Measurements from ENCODE around the gene C11orf42.
"Not testable (repeated sequence)": the region's sequence is repeated elsewhere in the genome, so short reads cannot be mapped to it uniquely, and the experiment has no call there.

C11orf42 gene

DNA sequence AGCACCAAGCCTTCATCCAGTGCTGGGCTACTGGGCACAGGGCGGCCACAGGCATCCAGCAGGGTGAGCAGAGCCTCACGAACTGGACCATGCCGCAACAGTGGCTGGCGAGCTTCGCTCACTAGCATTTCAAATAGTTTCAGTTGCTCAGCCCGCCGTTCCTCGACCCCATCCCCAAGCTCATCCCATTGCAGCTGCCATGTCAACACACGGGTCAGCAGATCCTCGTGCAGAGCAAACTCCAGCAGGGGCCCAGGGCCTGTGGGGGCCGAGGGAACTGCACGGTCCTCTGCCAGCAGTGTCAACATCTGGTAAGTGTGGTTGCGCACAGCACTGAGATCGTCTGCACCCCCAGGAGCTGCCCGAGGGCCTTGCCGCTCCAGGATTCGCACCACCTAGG lies 18.5 kb downstream of the C11orf42 start:
- no peak for FAIRE-seq

DNA sequence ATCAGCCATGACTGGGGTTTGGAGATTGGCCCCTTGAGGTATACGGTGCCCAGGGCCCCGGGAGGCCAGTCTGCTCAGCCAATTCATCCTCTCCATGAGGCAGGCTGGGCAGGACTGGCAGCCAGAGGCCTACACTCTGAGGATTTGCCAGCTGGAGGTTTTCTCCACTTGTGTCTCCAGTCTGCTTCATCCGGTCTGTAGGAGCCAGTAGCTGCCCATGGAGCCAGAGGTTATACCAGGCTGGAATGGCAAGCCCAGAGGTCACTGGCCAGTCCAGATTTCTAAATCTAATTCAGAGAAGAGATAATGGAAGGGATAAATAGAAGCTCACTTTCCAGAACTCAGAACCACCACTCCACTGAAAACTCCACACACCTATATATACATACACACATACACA lies 19.1 kb downstream of the C11orf42 start:
- FAIRE-seq: no peak

DNA sequence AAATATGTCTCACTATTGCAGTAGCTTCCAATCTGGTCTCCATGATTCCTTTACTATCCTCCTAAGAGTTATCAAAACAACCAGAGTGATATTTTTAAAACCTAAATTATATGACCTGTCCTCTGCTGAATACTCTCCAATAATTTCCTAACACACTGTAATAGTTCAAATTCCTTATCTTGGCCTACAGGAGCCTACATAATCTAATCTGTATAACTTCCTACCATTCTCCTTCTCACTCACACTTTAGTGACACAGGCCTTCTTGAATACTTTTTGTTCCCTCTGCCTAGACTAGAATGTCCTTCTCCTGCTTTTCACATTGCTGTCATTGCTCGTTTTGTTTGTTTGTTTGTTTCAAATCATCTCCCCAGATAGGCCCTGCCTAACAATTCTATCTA lies 19.7 kb downstream of the C11orf42 start:
- FAIRE-seq: no peak

DNA sequence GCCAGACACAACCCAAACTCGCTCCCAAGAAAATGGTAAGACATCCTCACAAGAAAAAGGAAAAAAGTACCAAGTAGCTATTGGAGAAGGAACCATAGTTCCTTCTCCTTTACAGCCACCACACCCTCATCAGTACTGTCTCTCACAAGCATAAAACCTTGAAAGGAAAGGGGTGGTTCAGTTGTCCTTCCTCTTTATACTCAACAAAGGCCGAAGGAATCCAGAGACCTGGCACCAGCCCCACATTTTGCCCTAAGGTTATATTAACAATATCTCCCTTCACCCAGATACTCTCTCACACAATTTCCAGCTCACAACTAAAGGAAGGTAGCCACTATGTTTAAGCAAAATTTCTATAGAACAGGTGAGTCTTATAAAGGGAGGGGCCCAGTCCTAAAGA lies 20.5 kb downstream of the C11orf42 start:
- no peak for FAIRE-seq

DNA sequence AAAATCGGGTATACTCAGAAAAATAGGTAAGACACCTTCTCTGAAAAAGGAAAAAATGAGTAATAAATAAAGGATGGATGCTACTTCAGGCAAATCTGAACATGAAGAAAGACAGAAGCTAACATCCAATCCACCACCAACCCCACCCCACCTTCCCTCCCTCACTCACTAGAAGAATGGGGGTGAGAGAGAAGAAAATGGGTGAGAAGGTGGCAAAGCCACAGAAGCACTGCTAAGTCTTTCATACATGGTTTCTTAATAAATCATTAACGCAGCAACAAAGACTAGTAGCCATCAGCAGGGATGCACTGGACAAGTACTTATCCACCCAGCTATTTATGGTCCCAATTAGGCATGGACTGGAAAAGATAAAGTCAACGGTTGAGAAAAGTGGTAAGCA lies 23.2 kb downstream of the C11orf42 start:
- no peak for FAIRE-seq

DNA sequence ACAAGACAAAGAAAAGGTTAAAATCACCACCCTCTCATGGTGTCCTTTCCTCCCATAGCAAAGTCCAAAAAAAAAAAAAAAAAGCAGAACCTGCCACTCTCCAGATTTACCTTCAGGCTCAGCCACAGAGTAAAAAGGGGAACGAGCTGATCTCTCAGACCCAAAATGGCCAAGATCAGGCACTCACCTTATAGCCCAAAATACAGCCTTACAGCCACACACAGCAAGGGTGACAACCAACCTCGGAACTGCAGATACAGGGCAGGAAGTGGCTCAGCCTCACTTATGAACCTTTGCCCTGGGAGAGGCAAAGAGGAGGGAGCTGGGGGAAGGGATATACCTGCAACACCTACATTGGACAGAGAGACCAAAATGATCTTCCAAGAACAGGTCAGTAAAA lies 24.6 kb downstream of the C11orf42 start:
- no peak for FAIRE-seq

DNA sequence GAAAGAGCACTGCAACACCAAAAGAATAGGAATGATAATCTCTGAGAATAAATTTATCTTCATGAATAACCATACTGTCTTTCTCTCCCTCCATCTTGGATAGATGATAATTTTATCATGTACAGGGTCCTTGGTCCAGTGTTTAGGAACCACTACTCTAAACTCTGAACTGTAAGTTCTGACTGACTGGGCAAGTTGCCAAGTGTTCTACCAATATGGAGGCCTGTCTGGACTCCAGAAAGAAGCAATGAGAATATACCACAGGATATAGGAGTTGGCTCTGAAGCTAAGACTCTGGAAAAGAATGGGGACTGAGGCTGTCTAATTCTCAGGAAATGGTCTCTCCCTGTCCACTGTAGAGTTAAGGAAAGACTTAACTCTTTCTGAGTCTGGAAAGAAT lies 27.5 kb downstream of the C11orf42 start:
- FAIRE-seq: no peak

DNA sequence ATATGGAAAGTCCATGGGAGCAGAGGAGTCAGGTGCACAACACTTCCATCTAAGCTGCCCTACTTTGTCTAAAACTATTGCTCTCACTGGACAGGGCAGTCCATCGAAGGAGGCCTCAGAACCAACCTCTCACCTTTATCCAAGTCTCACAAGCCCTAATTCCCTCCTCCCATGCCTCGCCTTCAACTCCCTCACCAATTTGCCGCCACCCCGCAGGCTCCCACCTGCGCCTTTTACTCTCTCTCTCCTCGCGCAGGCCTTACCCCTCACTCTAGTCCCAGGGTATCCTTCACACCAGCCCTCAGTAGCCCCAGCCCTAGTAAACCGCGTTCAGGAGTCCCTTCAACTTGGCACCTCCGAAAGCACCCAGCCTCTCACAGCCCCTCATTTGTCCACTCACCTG lies 28.6 kb downstream of the C11orf42 start:
- FAIRE-seq: no peak

DNA sequence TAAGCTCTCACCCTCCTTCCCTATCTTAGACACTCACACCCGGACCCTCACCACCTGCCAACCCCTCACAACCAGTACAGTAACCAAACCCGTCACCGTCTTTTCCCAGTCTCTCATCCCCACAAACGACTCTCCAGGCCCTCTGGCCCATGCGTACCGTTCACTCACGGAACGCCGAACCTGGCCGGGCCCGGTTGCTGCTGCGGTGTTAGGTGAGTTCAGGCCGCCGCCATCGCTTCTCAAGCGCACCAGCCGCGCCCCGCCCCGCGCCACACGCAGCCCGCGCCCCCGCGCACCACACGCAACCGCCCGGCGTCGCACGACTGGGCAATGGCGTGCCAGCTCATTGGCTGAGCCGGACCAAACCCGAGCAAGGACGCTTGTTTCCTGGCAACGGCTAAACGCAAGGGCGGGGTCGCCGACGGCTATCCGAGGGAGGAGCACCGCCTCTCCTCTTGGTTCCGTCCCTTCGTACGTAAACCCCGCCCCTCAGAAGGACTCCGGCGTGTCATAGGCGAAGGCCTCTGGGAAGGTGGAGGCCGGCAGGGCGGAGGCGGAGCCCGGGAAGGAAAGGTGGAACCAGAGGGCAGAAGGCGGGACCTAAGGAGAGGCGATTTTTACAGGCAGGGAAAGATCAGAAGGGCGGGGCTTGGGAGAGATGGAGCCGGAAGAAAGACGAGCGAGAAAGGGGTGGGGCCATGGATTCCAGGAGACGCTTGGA lies 29.2 kb downstream of the C11orf42 start, which contains the start of gene FHIP1B:
Gene FHIP1B (minus strand): TSS at position 250 of the 721 bp plus-strand sequence. CDS start 10,120 bp downstream, outside the sequence.
- peak; percentile 99 for FAIRE-seq

DNA sequence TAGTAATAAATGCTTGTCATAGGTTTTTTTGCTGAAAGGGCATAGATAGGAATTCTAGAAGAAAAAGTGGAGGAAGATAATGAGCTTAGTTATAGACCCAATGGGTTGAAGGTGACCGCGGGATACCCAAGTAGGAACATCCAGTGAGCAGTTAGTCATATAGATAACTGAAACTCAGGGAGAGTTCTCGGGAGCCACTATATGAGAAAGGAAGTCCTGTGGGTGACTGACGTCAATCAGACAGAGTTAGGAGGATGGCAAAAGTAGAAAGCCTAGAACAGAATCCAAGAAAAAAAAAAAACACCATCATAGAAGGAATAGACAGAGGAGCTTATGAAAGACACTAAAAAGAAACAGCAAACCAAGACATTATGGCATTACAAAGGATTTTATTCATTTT lies 31.9 kb downstream of the C11orf42 start:
- FAIRE-seq: no peak

DNA sequence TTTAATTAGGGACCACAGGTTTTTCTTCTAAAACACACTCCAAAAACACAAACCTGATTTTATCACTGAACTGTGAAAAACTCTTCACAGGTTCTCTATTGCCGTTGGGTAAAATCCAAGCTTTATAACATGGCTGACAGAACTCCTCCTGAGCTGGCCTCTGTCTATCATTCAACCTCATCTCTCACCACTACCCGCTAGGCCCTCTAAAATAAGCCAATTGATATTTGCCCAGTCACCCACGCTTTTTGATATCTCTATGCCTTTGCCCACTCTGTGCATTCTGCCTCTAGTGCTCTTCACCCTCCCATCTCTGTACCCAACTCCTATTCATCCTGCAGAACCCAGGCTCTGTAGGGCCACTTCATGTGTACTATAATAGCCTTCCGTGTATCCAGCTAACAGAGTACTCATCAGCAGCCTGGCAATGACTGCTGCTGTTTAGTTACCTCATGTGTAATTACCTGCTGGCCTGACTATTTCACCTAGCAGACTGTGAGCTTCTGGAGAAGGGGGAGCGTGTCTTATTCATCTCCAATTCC lies 32.5 kb downstream of the C11orf42 start:
- no peak for FAIRE-seq

DNA sequence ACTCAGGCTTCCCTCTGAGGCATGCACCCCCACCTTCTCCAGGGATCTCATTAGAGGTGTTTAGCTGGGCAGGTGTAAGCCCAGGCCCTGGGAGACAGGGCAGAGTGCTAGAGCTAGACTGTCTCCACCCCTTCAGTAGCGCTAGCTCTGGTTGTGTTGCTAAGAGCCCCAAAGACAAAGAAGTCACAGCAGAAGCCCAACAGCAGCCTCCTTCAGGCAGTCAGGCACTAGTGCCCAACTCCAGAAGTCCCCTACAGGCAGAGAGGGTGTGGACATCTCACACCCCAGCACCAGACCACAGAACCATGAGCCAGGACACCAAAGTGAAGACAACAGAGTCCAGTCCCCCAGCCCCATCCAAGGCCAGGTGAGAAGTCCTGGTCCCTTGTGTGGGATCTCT lies 33.5 kb downstream of the C11orf42 start, which contains the start of gene CNGA4:
Gene CNGA4 (plus strand): TSS at position 188 of the 400 bp plus-strand sequence. CDS start 118 bp downstream, at position 306.
- FAIRE-seq: no peak

DNA sequence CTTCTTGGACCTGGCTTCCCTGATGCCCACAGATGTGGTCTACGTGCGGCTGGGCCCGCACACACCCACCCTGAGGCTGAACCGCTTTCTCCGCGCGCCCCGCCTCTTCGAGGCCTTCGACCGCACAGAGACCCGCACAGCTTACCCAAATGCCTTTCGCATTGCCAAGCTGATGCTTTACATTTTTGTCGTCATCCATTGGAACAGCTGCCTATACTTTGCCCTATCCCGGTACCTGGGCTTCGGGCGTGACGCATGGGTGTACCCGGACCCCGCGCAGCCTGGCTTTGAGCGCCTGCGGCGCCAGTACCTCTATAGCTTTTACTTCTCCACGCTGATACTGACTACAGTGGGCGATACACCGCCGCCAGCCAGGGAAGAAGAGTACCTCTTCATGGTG lies 34.8 kb downstream of the C11orf42 start:
- no peak for FAIRE-seq

DNA sequence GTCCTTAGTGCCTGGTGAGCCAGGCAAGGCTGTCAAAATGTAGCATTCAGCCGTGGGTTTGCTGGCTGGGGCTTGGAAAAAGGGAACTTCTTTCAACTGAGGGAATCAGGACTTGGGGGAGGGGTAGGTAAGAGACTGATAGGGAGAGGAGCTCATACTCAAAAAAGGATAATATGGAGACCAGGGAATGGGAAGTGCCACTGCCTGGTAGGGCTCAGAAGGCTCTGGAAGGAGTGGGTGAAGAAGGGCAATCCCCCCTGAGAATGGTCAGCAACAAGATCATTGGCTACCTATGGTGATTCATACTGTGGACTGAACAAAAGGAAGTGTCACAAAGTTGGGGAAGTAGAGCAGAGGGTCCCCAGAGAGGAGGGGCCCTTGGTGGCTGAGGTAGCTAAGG lies 35.4 kb downstream of the C11orf42 start:
- no peak for FAIRE-seq

DNA sequence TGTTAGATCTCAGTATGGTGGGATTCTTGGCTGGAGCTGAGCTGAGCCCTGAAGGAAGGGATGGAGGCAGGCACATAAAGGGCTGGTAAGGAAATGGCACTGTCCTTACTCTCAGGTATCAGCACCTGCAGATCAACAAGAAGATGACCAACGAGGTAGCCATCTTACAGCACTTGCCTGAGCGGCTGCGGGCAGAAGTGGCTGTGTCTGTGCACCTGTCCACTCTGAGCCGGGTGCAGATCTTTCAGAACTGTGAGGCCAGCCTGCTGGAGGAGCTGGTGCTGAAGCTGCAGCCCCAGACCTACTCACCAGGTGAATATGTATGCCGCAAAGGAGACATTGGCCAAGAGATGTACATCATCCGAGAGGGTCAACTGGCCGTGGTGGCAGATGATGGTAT lies 36.0 kb downstream of the C11orf42 start:
- no peak for FAIRE-seq

DNA sequence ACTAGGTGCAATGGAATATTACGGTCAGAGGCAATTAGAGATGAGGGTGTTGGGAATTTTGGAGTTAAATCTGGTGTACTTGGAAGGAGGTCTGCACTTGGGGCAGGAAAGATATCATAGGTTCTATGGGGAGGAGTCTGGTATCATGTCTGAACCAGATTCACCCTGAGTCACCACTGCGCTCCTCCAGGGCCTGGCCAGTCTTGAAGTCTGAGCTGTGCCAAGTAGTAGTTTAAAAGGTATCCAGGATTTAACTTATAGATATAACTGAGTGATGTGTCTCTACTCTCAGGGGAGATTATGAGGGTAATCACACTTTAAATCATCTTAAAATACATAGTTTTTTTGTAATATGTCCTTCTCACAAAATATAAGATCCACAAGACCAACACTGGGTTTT lies 40.2 kb downstream of the C11orf42 start:
- FAIRE-seq: no peak

DNA sequence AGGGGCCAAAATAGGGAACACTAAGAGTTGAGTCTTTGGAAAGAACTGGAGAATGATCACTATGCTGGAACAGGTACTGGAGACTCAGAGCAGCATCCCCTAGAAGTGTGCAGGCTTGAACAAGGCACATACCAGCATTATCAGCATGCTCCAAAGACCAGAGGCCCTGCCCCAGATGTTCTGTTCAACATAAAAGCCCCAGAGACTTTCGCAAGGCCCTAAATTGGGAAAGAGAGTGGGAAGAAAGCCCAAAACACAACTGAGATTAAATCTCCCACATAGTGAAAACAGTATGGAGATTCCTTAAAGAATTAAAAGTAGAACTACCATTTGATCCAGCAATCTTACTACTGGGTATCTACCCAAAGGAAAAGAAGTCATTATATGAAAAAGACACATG lies 42.9 kb downstream of the C11orf42 start:
- FAIRE-seq: no peak

DNA sequence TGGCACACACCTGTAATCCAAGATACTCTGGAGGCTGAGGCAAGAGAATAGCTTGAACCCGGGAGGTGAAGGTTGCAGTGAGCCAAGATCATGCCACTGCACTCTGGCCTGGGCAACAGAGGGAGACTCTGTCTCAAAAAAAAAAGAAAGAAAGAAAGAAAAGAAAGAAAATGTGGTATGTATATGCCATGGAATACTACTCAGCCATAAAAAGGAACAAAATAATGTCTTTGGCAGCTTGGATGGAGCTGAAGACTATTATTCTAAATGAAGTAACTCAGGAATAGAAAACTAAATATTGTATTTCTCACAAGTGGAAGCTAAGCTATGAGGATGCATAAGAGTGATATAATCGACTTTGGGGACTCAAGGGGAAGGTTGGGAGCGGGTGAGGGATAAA lies 43.5 kb downstream of the C11orf42 start:
- FAIRE-seq: not testable (repeated sequence)

DNA sequence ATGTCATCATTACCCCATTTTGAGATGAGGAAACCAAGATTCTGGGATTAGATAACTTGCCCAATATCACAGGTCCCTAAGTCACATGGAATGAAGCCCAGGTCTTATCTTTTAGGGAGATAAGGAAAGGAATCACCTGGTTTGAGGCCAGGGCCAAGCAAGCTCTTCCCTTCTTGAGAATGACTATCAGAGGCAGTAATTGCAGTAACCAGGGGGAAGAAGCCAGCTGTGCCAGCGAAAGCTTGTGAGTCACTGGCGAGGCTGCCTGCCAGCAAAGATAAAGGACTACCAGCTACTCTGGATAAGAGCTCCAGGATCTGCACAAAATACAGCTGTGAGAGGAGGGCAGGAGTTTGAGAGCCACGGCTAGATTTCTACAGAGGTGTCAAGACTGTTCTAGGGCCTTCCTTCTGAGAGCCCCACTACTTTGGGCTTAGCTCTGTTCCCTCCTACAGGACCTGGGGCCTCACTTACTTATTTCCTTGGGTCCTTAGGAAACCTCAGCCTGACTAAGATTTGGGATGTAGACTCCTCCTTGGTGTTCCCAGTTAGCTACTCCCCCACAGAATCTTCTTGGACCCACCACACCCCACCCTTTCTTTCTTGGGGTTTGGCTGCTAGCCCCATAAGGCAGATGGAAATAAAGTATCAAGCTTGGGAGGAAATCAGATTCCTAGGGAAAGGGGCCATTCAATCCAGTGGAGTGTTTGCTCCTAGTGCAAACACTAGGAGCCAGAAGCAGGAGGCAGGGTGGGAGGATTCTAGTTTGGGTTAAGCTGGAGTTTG lies 44.6 kb downstream of the C11orf42 start:
- no peak for FAIRE-seq

DNA sequence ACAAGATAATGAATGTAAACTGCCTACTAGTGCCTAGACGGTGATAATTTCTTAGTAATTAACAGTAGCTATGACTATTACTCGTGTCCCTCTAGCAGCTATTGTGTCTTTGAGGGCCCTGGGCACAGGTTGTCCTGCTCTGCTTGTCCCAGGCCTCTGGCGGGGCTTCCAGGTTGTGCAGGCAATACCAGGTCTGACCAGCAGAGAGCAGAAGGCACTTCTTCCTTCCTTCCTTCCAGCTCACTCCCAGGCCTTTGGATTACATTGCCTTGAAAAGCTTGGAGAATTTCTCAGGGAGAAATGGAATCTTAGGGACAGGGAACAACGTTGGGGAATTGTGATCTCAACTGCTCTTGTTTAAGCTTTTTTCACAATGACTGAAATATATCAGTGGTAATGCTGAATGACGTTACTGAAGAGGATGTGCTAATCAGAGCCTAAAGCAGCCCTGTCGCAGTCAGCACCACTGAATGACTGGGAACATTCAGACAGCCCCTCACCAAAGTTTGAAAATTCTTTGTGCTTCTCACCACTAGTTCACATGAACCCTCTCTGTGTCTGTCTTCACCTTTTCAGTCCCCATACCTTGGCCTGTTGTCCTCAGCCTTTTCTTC lies 45.9 kb downstream of the C11orf42 start:
- FAIRE-seq: no peak

DNA sequence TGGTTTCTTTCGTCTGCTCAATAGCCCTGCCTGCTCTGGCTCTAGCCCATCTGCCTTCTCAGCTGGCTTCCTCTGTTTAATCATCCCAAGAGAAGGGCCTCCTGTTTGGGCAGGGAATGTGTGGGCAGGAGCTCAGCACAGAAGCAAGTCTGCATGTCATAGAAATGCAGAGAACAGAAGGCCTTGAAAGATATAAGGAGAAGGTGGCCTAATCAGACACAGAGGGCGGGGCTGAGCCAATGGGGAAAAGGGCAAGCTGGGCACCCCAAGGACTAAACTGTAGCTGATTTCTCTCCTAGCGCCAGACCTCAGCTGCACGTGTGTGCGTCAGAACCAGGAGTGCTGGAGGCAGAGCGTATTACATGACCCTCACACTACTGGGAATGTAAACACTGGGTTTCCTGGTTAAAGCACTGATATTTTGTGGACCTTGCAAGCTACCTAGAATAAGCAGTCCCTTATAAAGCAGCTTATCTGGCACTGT lies 46.7 kb downstream of the C11orf42 start:
- no peak for FAIRE-seq

DNA sequence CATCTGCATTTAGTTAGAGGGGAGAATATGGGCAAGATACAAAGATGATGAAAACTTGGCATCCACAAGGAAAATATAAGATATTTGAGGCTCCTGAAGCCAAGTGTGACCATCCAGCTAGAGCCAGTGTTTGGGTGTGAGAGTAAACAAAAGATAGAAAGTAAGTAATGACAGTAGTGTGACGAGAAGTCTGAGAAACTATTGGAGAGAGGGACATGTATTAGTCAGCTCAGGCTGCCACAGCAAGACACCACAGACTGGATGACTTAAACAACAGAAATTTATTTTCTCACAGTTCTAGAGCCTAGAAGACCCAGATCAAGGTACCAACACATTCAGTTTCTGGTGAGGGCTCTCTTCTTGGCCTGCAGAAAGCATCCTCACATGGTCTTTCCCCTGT lies 47.8 kb downstream of the C11orf42 start:
- FAIRE-seq: no peak

DNA sequence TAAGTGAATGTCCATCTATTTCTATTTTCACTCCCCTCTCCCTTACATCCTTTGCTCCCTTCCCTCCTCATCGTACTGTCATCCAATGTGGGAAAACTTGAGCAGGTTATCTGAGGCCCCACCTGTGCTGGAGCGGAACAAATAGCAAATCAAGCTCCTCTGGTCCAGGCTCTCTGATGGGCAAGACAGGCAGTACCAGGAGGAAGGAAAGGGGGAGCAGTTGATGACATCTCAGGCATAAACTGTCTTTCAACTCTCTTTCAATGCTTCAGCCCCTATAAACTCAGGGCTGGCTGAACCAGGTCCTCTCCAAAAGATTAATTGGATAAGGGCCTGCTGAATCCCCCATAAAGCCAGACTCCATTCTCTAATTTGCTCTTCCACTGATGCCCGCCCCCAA lies 52.8 kb downstream of the C11orf42 start:
- FAIRE-seq: no peak

Measured in endometrium (tissue), 2 donors.